GM10248 (cell line): ENCODE data around the gene C16orf82.

Experiments used
- CTCF ChIA-PET: fragments of 300-600 bp; sonication (Branson Sonifier 250); formaldehyde crosslinking; extraction: SDS; loops from one replicate; lab custom pipeline; 2021; ENCODE audit warnings: antibody characterized with exemption; lab: Yijun Ruan, JAX
- POLR2A ChIA-PET: fragments of 350-650 bp; sonication (Branson Sonifier 250); formaldehyde crosslinking; extraction: SDS; loops from one replicate; lab custom pipeline; 2020; ENCODE audit warnings: antibody characterized with exemption; lab: Yijun Ruan, JAX
- DNase-seq: peaks from one replicate; pipeline ENCODE4 v3.0.0; 2012; ENCODE audit errors: extremely low spot score
- TF ChIP-seq, protein P1 (sequence below): IDR thresholded peaks from 2 replicates; pipeline ENCODE4 v1.5.1; 2012; ENCODE audit warnings: mild to moderate bottlenecking, low read depth; ENCODE audit errors: extremely low read depth, missing control alignments, control extremely low read depth

C16orf82 gene

DNA sequence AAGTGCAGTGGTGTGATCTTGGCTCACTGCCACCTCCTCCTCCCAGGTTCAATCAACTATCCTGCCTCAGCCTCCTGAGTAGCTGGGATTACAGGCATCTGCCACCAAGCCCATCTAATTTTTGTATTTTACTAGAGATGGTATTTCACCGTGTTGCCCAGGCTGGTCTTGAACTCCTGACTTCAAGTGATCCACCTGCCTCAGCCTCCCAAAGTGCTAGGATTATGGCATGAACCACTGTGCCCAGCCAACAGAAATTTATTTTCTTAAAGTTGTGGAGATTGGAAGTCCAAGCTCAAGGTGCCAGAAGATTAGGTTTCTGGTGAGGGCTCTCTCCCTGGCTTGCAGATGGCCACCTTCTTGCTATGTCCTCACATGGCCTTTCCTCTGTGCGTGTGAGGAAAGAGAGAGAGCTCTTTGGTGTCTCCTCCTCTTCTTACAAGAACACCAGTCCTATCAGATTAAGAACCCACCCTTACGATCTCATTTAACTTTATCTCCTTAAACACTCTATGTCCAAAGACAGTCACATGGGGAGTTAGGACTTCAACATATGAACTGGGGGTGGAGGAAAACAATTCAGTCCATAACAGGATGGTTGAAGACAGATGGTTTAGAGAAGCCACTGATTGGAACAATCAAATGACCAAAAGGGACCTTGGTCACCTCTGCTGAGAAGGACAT is 31.8 kb downstream of the C16orf82 start:
- POLR2A ChIA-PET: no interaction called here
- TF ChIP-seq, protein P1, sequence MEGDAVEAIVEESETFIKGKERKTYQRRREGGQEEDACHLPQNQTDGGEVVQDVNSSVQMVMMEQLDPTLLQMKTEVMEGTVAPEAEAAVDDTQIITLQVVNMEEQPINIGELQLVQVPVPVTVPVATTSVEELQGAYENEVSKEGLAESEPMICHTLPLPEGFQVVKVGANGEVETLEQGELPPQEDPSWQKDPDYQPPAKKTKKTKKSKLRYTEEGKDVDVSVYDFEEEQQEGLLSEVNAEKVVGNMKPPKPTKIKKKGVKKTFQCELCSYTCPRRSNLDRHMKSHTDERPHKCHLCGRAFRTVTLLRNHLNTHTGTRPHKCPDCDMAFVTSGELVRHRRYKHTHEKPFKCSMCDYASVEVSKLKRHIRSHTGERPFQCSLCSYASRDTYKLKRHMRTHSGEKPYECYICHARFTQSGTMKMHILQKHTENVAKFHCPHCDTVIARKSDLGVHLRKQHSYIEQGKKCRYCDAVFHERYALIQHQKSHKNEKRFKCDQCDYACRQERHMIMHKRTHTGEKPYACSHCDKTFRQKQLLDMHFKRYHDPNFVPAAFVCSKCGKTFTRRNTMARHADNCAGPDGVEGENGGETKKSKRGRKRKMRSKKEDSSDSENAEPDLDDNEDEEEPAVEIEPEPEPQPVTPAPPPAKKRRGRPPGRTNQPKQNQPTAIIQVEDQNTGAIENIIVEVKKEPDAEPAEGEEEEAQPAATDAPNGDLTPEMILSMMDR: no peak
- CTCF ChIA-PET: interaction anchor here (3.4 kb wide), 1 partner anchor 11 kb away, joined by 12 read pairs; no protein-coding TSS in a partner anchor
- no peak for DNase-seq

DNA sequence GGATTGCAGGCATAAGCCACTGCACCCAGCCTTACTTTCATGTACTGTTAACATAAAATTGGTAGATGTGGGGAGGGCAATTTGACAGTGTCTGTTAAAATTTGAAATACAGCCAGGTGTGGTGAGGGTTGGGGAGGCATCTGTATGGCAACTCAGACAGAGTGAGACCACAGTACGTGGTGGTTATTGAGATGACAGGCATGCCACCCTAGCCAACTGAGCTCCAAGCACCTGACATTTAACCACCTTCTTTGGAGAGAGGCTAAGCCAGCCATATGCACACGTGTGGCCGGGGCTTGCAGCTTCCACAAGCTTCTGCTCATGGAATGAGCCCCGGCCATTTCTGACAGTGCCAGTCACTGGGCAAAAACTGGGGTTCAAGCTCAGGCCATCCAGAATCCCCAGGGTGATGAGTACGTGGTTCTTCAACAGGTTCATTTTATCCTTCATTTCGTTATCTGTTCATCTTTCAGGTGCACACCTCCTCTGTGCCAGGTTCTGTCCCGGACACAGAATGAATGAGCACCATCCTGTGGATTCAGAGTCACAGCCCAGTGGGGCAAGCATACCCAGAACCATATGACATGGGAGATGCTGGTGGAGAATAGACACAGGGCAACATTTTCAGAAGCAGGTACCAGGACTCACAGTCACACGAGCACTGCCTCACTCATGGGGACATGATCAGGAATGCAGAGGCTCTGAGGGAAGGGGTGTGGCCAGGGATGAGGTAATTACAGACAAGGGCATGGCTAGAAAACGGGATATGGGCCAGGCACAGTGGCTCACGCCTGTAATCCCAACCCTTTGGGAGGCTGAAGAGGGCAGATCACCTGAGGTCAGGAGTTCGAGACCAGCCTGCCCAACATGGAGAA is 36.2 kb downstream of the C16orf82 start:
- DNase-seq: no peak
- ChIA-PET POLR2A (no interaction called here), CTCF (no interaction called here)
- TF ChIP-seq, protein P1: no peak

DNA sequence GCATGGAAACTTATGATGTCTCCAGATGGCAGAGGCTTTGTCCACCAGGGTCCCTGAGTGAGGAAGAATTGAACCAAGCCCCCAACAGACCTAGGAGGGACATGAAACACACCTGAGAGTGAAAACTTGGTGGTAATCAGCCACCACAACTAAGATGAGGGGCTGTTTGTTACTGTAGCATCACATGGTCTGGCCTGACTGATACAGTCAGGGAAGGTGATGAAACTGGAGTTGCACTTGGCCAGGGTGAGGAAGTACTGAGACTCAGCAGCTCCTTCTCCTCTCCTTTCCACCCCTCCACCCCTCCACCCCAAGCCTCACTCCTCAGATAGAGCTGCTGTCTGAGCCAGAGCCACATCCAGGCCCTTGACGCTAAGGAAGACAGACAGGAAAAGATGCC is 37.2 kb downstream of the C16orf82 start:
- ChIA-PET POLR2A (no interaction called here), CTCF (no interaction called here)
- TF ChIP-seq, protein P1: no peak
- no peak for DNase-seq

DNA sequence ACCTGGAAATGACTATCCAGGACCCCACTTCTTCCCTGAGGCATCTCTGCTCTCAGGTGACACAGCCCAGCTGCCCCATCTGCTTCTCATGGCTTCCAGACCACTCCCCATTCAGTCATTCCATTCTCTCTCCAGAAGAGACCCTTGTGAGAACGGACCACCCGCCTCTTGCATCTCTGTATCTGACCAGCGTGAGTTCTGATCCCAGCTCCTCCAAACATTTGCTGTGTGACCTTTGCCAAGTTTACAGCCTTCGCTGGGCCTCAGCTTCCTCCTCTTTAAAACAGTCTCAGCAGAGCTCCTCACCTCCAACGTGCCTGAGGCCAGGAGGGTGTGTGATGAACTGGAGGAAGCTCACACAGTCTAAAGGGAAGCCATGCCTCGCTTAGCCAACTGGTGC is 39.6 kb downstream of the C16orf82 start:
- no peak for DNase-seq
- TF ChIP-seq, protein P1: no peak
- CTCF ChIA-PET: interaction anchor here (0.9 kb wide), 1 partner anchor 1830 kb away, joined by 3 read pairs; no protein-coding TSS in a partner anchor
- POLR2A ChIA-PET: no interaction called here

DNA sequence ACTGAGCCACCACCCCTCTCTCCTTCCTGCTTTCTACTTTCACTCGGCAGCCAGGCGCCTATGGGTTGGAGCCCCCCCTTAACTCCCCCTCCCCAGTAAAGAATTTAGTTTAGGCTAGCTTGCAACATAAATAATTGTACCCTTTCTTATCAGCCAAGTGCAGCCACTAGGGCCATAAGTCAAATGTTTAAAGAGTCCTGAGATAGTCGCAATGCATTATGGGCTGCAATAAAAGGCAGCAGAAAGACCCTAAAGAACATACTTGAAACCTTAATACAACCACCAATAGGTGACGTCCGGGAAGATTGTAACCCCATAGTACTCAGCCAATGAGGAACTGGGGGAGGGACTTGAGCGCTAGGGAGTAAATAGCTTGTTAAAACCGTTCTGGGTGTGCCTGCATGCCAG is 40.5 kb downstream of the C16orf82 start:
- DNase-seq: no peak
- ChIA-PET CTCF (no interaction called here), POLR2A (no interaction called here)
- TF ChIP-seq, protein P1: no peak

DNA sequence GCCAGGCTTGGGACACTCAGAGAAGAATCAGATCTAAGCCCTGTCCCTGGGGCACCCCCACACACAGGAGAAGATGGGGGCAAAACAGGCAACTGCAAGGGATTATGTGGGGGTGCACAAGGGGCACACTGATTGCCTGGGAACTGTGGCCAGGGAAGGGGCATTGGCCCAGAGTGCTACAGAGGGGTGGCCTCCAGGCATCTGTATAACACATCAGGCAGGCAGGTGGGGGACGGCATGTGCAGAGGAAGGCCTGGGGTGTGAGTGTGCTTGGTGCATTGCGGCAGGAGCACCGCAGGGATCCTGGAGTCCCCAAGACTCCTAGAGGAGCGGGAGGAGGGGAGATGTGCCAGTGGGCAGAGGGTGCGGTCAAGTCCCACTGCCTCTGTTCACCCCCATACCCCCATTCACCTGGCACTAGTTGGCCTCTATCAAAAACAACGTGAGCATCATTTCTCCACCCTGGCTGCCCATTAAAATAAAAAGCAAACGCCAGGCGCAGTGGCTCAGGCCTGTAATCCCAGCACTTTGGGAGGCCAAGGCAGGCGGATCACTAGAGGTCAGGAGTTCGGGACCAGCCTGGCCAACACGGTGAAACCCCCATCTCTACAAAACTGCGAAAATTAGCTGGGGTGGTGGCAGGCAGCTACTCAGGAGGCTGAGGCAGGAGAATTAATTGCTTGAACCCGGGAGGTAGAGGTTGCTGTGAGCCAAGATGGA is 41.5 kb downstream of the C16orf82 start:
- ChIA-PET POLR2A (no interaction called here), CTCF (no interaction called here)
- TF ChIP-seq, protein P1: no peak
- DNase-seq: no peak
